ENCODE measurements around the gene TAAR6.
"Not testable (repeated sequence)": the region's sequence is repeated elsewhere in the genome, so short reads cannot be mapped to it uniquely, and the experiment has no call there.

TAAR6 gene

GRCh38 chr6:132589454-132589853 is 19.3 kb downstream of the TAAR6 start, which contains the start of gene TAAR5:
Gene TAAR5, minus strand, starts transcription at chr6:132589741. Its CDS starts 55 bp downstream, at chr6:132589686.
- DNase-seq (ENCODE audit: low read depth in 2 of 2), result no peak

- DNase-seq (ENCODE audit: low read depth in 2 of 2), result no peak
Measured at GRCh38 chr6:132590362-132590761, 20.2 kb downstream of the TAAR6 start.

- no peak for DNase-seq (ENCODE audit: low read depth in 2 of 2)
Measured at GRCh38 chr6:132592855-132593254, 22.7 kb downstream of the TAAR6 start.

GRCh38 chr6:132596201-132596600 is 26.1 kb downstream of the TAAR6 start:
- DNase-seq (ENCODE audit: low read depth in 2 of 2), result no peak

- DNase-seq (ENCODE audit: low read depth in 2 of 2), result no peak
Measured at GRCh38 chr6:132598473-132598872, 28.4 kb downstream of the TAAR6 start.

- DNase-seq (ENCODE audit: low read depth in 2 of 2), result not testable (repeated sequence)
Measured at GRCh38 chr6:132600900-132601299, 30.8 kb downstream of the TAAR6 start.

GRCh38 chr6:132604635-132605152 is 34.6 kb downstream of the TAAR6 start:
- no peak for DNase-seq (ENCODE audit: low read depth in 2 of 2)

GRCh38 chr6:132607544-132608233 is 37.6 kb downstream of the TAAR6 start:
- no peak for DNase-seq (ENCODE audit: low read depth in 2 of 2)

- no peak for DNase-seq (ENCODE audit: low read depth in 2 of 2)
Measured at GRCh38 chr6:132611616-132612015, 41.5 kb downstream of the TAAR6 start.

GRCh38 chr6:132612449-132613108 is 42.5 kb downstream of the TAAR6 start:
- no peak for DNase-seq (ENCODE audit: low read depth in 2 of 2)

GRCh38 chr6:132614554-132614953 is 44.4 kb downstream of the TAAR6 start:
- DNase-seq (ENCODE audit: low read depth in 2 of 2), result no peak

GRCh38 chr6:132616677-132617076 is 46.6 kb downstream of the TAAR6 start:
- DNase-seq (ENCODE audit: low read depth in 2 of 2), result no peak

All from stimulated activated CD8-positive, alpha-beta memory T cell treated with anti-CD3 and anti-CD28 coated beads, Interleukin-7, amount 100 ng/mL, for 1 hour (primary cell).